ENCODE measurements around the gene BPGM.

The BPGM gene

DNA sequence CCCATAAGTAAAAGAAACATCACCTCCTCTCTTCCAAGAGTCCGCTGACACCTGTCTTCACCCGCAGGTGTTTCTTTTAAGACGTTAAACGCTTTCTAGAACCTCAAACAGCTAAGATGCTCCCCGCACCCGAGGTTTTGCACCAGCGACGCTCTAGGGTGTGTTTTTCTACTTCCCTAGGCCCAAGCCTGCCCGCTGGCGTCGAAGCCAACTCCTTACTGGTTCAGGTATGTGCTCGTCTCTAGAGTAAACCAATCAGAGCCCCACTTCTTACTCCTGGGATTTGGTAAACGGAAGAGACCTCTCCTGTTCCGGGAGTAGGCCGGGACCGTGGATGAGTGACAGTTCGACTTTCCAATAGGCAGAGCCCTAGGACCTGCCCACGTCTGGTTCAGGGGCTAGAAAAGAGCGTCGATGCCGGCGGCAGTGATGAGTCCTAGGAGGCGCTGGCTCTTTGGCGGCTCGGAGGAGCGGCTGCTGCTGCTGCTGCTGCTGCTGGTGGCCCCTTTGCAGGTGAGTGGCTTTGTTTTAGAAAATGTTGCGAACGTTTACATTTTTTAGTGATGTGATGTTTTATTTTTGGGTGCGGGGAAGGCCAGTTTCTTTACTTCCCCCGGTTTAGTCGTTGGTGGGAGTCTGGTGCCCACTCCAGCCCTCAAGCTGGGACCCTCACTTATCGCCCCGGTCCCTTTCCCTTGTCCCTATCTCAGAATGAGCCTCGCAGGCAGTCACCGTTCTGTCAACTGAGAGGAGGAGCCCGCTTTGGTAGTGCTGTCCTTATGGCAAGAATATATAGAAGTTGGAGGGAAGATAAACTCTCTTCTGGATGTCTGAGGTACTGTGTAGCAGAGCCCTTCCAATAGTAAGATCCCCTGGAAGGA is at the start of gene BPGM:
BPGM (plus strand) TSS at position 429 of the 881 bp plus-strand sequence. CDS start 14,655 bp downstream, outside the sequence.
- in situ Hi-C loops (cut with HindIII; ENCODE audit: low sequenced_read_pairs) = no loop called here
- peak; percentile 35 for TF ChIP-seq CTCF (IDR thresholded peaks at IDR 0.05; ENCODE audit: low read depth, low read length, missing control alignments)
- peak; percentile 100 for DNase-seq (ENCODE audit: low read depth)
- H3K4me3 ChIP-seq (ENCODE audit: low read depth, low read length) = peak within 1 kb of the TSS; percentile 89

- in situ Hi-C loops (cut with HindIII; ENCODE audit: low sequenced_read_pairs) = no loop called here
- no peak overlapping the region for H3K4me3 ChIP-seq (ENCODE audit: low read depth, low read length)
- no peak for TF ChIP-seq CTCF (IDR thresholded peaks at IDR 0.05; ENCODE audit: low read depth, low read length, missing control alignments)
- no peak for DNase-seq (ENCODE audit: low read depth)
Observed at GRCh38 chr7:134599371-134599770, 47.3 kb upstream of the BPGM start.

GRCh38 chr7:134601459-134601858 is 45.2 kb upstream of the BPGM start:
- DNase-seq (ENCODE audit: low read depth) = no peak
- no peak for TF ChIP-seq CTCF (IDR thresholded peaks at IDR 0.05; ENCODE audit: low read depth, low read length, missing control alignments)

GRCh38 chr7:134602881-134603451 is 43.7 kb upstream of the BPGM start:
- no peak overlapping the region for H3K4me3 ChIP-seq (ENCODE audit: low read depth, low read length)
- in situ Hi-C loops (cut with HindIII; ENCODE audit: low sequenced_read_pairs) = no loop called here

More at GRCh38 chr7:134601459-134601858, 45.2 kb upstream of the BPGM start:
- no peak overlapping the region for H3K4me3 ChIP-seq (ENCODE audit: low read depth, low read length)
- in situ Hi-C loops (cut with HindIII; ENCODE audit: low sequenced_read_pairs) = no loop called here

DNA sequence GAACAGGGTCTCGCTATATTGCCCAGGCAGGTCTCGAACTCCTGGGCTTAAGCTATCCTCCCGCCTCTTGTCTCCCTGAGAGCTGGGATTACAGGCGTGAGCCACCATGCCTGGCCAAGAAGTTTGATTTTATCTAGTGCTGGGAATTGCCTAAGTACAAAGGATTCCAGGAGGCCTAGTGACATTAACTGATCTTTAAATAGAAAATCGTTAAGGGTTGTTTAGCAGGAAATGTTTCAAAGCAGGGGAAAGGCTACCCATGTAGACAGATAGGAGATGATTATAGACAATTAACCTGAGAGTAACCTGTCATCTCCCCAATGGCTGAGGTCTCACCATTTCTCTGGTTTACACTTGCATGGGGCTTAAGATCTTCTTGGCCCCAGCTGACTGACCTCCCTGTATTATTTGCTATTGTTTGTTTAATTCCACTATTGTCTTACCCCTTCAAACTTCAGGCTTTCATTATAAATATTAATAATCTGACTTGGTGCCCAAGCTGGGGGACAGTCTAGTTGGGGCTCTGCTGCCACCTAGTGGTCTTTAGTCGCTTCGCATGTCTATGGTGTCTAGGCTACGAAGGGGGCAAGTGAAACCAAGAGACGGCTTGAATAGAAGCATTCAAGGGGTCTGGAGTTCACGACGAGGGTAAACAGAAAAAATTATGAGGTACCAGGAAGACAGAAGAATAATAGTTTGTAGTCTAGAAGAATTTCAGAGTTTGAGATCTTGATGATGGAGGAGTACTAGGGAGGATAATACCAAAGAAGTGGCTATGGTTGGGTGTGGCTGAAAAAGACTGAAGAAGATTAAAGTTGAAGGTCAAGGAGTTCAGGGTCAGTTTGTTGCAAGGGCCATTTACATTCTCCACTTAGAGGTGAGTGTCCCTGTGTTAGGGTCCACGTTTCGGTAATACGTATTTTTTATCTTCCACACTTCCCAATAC is 40.4 kb upstream of the BPGM start:
- in situ Hi-C loops (cut with HindIII; ENCODE audit: low sequenced_read_pairs) = no loop called here
- TF ChIP-seq CTCF (IDR thresholded peaks at IDR 0.05; ENCODE audit: low read depth, low read length, missing control alignments) = peak; percentile 96
- DNase-seq (ENCODE audit: low read depth) = no peak
- no peak overlapping the region for H3K4me3 ChIP-seq (ENCODE audit: low read depth, low read length)

More at GRCh38 chr7:134602881-134603451, 43.7 kb upstream of the BPGM start:
- TF ChIP-seq CTCF (IDR thresholded peaks at IDR 0.05; ENCODE audit: low read depth, low read length, missing control alignments) = no peak
- DNase-seq (ENCODE audit: low read depth) = no peak

DNA sequence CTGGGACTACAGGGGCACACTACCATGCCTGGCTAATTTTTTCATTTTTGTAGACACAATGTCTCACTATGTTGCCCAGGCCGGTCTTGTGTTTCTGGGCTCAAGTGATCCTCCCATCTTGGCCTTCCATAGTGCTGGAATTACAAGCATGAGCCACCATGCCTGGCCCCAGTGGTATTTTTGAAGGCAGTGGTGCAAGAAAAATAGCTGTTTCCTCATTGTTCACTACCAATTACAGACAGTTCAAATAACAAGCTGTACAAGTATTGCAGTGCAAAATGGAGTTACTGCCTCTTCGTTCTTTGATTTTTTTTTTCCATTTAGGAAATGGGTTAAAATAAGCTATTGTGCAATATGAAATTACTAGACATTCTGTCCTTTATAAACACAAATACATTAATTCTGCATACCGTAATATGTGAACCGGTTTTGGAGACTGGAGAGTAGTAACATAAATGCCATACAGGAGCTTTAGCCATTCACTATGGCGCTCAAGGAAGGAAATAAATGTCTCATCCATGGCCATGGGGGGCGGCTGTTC is 35.0 kb upstream of the BPGM start:
- in situ Hi-C loops (cut with HindIII; ENCODE audit: low sequenced_read_pairs) = no loop called here
- H3K4me3 ChIP-seq (ENCODE audit: low read depth, low read length) = no peak overlapping the region
- no peak for DNase-seq (ENCODE audit: low read depth)
- no peak for TF ChIP-seq CTCF (IDR thresholded peaks at IDR 0.05; ENCODE audit: low read depth, low read length, missing control alignments)

All from astrocyte of the cerebellum (primary cell).